Left lobe of liver (tissue), 2 donors: Measurements from ENCODE around the gene LTBP1. TPM values are rescaled to one million over a fixed set of nuclear protein-coding genes. Genes with fewer than 3 reads are reported as not detected.
A peak's percentile ranks its signal among the peaks of the same experiment; 100 is the strongest.

ENCODE experiments used
- ATAC-seq: fragments of 200-7000 bp; cut with Tn5 transposase; one replicate; pipeline ENCODE4 v1.9.1; 2020; ENCODE audit warnings: mild to moderate bottlenecking, moderate library complexity
- DNase-seq: peaks from one replicate; pipeline ENCODE4 v3.0.0-alpha.2; 2020; ENCODE audit warnings: low spot score
- total RNA-seq: library from RNA; stranded (reverse); gene quantifications from one replicate; pipeline ENCODE4 v1.2.1, GENCODE V29; 2021
- donor health status: DM: no; HTN: no; CAD: no; lungs with moderate emphysema.
- donor health status: DM: no; HTN: yes; CAD: no.

Gene LTBP1
- total RNA-seq, 1 donor from 2014 or later, result 5.8 TPM

DNA sequence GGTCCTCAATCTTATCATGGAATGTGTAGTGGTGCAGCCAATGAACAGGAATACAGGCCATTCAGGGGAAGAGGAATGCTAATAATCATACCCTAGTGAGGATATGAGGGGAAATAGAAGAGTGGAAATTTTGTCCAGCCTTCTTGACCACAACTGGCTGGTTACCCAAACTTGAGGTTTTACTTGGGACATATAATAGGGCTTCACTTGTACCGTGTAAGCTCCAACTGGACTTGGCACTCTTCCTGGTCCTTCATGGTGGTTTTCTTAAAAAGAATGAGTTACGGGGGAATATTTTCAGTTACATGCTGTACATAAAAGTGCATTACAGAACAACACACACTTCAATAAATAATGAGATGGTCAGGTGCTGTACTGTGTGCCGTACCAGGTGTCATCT lies 294.8 kb downstream of the LTBP1 start:
- ATAC-seq (no peak), DNase-seq (no peak)

- ATAC-seq (no peak), DNase-seq (no peak)
These were observed 296.1 kb downstream of the LTBP1 start for GRCh38 chr2:33242845-33243244.

GRCh38 chr2:33246432-33246831 lies 299.7 kb downstream of the LTBP1 start:
- DNase-seq, result peak; percentile 54

DNA sequence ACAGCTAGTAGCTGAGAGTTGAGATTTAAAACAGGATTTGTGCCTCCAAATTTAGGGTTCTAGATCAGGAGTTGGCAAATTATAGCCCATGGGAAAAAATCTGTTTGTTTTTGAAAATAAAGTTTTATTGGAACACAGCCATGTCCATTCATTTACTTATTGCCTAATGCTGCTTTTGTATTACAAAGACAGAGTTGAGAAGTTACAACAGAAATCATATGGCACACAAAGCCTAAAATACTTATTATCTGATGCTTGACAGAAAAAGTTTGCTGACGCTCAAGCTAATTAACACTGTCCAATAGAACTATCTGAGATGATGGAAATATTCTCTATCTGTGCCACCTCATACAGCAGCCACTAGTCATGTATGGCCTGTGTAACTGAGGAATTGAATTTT lies 300.6 kb downstream of the LTBP1 start:
- ATAC-seq (no peak), DNase-seq (no peak)

More at GRCh38 chr2:33246432-33246831, 299.7 kb downstream of the LTBP1 start:
- ATAC-seq, result peak; percentile 94

DNA sequence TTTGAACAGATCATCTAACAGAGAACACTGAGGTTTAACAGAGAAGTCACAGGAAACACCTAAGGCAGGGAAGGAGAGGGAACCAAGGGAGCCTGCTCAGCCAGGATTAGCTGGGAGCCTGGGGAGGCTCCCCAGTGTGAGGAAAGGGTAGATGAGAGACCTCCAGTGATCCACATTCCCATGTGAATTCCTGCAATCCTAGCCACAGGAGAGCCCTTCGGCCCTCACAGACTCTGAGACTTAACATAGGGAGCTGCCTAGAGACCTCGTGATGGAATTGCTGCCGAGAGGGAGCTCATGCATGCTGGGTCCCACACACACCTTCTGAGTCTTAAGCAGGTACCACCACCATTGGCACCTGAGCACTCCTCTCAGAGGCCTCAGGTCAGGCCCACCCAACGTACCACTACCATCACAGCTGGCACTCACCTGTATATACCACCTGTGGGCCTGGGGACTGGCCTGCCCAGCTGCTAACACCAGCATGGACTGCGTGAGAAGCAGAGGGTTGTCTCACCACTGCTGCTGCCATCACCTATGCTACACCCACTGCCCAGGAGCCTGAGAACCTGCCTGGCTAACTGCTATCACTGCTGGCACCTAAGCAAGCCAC lies 303.8 kb downstream of the LTBP1 start:
- DNase-seq (no peak), ATAC-seq (no peak)

GRCh38 chr2:33256162-33256755 lies 309.5 kb downstream of the LTBP1 start:
- DNase-seq (no peak), ATAC-seq (no peak)

DNA sequence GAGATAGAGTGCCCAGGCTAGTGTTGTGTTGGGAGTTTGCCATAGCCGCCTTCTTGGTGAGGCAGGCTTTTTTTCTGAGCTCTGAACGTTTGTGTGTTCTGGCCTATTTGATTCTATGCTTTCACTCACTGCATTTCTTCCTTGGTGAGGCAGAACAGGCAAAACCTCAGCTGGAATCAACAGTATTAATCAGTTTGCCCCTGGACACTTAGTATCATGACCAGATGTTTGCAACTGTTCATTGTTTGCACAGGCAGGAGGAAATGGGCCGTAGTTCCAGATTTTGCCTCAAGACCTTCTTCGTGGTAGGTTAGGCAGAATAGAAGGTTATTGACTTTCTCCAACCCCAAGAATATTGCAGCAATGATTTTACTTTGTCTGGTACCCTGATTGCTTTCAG lies 311.6 kb downstream of the LTBP1 start:
- DNase-seq (no peak), ATAC-seq (no peak)

DNA sequence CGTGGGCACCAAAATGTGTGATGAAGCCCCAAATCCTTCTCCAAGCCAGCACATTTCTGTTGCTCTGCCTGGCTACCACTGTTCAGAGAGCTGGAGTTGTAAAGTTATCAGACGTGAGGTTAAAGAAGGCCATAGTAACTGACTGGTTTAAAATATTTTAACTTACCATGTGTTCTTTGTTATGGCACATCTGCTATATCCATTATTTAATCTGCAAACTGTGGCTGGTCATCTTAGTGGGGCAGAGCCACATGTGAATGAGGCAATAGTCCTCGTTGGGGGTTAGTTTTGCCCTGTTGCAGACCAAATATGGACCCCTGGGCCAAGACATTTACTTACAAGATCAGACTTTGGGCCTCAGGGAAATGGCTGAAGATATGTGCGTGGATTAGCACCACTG lies 315.3 kb downstream of the LTBP1 start:
- no peak for DNase-seq
- ATAC-seq, result no peak

GRCh38 chr2:33264766-33265165 lies 318.0 kb downstream of the LTBP1 start:
- DNase-seq, result no peak
- no peak for ATAC-seq

GRCh38 chr2:33265584-33266338 lies 319.0 kb downstream of the LTBP1 start:
- no peak for ATAC-seq
- no peak for DNase-seq

DNA sequence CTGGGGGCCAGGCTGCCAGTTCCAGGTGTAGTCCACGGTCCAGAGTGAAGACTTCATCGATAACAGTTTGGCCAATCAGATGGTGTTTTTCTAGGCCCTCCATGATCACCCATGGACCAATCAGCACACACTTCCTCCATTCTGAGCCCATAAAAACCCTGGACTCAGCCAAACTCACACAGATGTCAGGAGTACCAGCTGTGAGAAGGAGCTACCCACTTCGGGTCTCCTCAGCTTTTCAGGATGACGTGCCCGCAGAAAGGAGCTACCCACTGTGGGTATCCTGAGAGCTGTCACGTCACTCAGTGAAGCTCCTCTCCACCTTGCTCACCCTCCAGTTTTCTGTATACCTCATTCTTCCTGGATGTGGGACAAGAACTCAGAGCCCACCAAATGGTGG lies 319.7 kb downstream of the LTBP1 start:
- DNase-seq (no peak), ATAC-seq (no peak)

DNA sequence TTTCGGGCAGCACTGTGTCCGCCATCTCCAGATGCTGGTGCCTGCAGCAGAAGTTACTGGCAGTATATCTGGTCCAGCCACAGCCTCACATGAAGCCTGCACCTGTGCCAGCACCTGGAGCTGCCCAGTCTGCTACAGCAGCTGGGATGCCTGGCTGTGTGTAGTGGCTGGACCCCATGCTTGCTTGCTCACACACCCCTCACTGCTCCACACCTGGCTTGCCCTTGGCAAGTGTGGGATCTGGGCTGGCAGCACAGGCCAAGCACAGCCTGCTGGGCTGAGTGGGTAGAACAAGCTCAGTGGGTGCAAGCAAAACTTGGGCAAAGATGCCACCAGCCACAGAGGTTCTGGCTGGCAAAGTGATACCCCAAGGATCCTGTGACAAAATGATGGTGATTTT lies 320.3 kb downstream of the LTBP1 start:
- ATAC-seq, result no peak
- DNase-seq, result no peak

DNA sequence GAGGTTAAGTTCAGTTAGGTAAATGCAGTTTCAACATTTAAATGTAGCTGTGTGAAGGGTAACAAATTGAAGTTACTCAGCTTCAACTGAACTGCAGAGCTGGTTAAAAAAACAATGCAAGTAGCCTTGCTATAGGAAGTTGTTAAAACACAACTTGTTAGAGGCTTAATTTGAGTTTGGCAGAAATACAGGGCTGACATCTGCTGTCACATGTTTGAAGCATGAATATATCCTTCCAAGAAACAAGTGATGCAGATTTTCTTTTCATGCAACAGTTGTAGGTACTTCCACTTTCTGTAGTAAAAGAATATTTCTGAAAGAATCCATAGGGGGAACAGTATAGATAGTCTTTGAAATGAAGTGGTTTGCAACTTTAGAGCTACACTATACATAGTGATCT lies 321.0 kb downstream of the LTBP1 start:
- ATAC-seq, result no peak
- DNase-seq, result no peak

- DNase-seq (no peak), ATAC-seq (no peak)
These were observed 321.6 kb downstream of the LTBP1 start for GRCh38 chr2:33268246-33268831.

GRCh38 chr2:33272001-33272400 lies 325.2 kb downstream of the LTBP1 start:
- no peak for DNase-seq
- no peak for ATAC-seq

- DNase-seq (no peak), ATAC-seq (peak; percentile 32)
These were observed 326.7 kb downstream of the LTBP1 start for GRCh38 chr2:33273479-33273878.

GRCh38 chr2:33274524-33274923 lies 327.8 kb downstream of the LTBP1 start:
- DNase-seq, result no peak
- no peak for ATAC-seq

GRCh38 chr2:33275689-33276444 lies 329.1 kb downstream of the LTBP1 start:
- ATAC-seq (no peak), DNase-seq (no peak)

DNA sequence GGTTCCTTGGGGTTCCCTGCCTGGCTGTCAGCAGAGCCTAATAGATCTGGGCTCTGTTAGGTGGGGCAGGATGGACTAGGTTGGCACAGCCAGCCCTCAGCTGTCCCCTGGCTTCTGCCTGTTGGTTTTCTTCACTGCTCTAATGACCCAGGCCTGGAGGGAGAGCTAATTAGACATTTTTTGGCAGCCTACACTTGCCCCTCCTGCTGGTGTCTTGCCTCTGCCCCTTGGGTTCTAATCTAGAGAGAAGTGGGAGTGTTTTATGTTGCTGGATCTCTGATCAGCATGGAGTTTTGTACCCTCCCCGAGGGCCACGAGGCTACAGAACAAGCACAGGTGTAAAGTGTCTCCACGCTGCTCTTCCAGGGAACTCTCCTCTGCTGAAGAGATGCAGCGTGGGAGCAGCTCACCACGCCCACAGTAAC lies 330.3 kb downstream of the LTBP1 start:
- ATAC-seq, result no peak
- no peak for DNase-seq

- no peak for DNase-seq
- ATAC-seq, result no peak
These were observed 331.6 kb downstream of the LTBP1 start for GRCh38 chr2:33278245-33278943.

DNA sequence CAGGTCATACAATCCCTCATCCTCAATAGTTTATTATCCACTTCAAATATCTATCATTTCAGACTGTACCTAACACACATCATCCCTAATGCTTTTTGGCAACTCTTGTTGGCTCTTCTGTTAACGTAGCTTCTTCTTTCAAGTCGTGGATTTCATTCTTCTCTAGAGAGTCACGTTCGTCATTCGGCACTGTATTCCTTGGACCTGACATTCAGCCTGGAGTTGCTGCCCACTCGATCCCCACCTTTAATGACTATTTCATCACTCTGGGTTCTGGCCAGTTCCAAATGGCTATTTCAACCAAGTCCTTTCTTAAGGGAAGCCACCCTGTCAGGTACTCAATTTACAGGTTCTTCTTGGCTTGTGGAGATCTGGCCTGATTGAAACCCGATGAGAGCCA lies 337.5 kb downstream of the LTBP1 start:
- DNase-seq, result no peak
- no peak for ATAC-seq
